Subcutaneous adipose tissue (tissue), 4 donors: Measurements from ENCODE around the gene DEK. TPM values are rescaled to one million over a fixed set of nuclear protein-coding genes. Genes with fewer than 3 reads are reported as not detected.

Experiments
- total RNA-seq, 4 donors: library from RNA; depleted of rRNA; stranded (reverse); fragments of >200 nt; gene quantifications; one replicate each; pipeline ENCODE4 v1.1.0, GENCODE V29; 2016
- TF ChIP-seq, protein P1 (sequence below): fragments of 450-650 bp; IDR thresholded peaks from one replicate; pipeline ENCODE4 v1.5.1; 2016; ENCODE audit warnings: low read depth, mild to moderate bottlenecking, control low read depth, antibody characterized with exemption, moderate library complexity

DEK gene
- total RNA-seq, 4 donors from 2014 or later, result 89.9 to 152 (median 121) TPM

DNA sequence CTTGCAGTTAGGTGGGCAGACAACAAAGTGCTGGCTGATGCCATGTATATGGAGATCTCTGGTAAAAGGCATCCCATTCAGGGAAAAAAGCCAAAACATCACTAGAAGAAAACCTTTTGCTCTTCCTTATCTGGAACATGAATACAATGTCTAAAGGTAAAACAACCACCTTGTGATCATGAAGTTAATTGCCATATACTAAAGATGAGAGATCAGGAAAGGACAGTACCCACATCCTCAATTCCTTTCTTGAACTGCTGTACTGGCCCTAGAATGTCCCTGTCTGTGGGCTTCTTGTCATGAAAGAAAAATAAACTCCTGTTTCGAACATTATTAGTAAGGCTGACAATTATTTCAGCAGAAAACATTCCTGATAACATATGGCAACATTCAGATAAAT is 19.3 kb downstream of the DEK start:
- TF ChIP-seq, protein P1, sequence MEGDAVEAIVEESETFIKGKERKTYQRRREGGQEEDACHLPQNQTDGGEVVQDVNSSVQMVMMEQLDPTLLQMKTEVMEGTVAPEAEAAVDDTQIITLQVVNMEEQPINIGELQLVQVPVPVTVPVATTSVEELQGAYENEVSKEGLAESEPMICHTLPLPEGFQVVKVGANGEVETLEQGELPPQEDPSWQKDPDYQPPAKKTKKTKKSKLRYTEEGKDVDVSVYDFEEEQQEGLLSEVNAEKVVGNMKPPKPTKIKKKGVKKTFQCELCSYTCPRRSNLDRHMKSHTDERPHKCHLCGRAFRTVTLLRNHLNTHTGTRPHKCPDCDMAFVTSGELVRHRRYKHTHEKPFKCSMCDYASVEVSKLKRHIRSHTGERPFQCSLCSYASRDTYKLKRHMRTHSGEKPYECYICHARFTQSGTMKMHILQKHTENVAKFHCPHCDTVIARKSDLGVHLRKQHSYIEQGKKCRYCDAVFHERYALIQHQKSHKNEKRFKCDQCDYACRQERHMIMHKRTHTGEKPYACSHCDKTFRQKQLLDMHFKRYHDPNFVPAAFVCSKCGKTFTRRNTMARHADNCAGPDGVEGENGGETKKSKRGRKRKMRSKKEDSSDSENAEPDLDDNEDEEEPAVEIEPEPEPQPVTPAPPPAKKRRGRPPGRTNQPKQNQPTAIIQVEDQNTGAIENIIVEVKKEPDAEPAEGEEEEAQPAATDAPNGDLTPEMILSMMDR, result no peak

DNA sequence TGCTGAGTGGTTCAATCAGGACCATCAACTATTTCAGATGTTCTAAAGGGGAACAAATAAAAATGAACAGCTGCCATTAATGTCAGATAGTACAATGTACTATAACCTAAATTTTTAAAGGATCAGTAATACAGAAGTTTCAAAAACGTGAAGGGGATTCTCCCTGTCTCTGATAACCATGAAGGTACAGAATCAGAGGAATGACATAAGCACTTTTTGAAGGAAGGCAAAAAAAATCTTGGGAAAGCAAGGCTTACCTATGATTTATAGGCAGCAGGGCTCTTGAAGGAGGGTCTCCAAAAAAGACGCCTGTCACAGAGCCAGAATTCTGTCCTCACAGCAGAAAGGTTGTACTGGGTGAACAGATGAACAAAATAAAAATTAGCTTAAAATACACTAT is 20.1 kb downstream of the DEK start:
- TF ChIP-seq, protein P1, result no peak

DNA sequence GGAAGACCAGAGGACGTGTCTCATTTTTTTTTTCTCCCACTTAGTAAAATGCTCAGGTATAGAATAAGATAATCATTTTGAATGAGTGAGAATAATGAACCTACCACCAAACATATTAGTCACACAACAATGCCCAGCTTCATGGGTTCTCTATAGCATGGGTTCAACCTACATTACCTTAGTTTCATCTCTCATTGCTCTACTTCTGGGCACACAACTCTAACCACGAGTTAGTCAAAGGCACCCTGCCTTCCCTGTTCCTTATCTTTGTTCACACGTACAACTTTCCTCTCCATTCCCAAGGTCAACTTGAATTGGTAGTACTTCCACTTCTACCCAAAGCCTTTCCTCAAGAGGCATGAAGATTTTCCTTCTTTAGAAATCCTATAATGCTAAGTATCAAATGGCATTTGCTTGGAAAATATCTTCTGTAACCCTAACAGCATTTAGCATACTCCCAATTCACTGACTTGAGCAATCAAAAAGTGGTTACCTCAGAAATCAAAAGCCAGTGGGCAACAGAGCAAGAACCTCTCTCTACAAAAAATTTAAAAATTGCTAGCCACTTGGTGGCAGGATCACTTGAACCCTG is 20.9 kb downstream of the DEK start:
- TF ChIP-seq, protein P1, result no peak

DNA sequence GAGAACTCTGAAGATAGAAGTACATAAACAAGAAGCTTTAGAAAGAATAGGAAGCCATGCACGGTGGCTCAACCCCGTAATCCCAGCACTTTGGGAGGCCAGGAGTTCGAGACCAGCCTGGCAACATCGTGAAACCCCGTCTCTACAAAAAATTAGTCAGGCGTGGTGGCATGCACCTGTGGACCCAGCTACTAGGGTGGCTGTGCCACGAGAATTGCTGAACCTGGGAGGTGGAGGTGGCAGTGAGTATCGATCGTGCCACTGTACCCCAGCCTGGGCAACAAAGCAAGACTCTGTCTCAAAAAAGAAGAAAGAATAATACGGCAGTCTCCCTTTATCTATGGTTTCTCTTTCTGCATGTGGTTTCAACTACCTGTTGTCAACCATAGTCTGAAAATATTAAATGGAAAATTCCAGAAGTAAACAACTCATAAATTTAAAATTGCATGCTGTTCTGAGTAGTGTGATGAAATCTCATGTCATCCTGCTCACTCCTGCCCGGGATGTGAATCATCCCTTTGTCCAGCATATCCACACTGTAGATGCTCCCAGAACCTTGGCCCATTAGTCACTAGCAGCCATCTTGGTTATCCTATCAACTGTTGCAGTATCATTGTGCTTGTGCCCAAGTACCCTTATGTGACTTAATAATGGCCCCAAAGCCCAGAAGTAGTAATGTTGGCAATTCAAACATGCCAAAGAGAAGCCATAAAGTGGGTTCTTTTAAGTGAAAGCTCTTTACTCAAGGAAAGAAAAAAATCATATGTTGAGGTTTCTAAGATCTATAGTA is 22.1 kb downstream of the DEK start:
- TF ChIP-seq, protein P1, result no peak

DNA sequence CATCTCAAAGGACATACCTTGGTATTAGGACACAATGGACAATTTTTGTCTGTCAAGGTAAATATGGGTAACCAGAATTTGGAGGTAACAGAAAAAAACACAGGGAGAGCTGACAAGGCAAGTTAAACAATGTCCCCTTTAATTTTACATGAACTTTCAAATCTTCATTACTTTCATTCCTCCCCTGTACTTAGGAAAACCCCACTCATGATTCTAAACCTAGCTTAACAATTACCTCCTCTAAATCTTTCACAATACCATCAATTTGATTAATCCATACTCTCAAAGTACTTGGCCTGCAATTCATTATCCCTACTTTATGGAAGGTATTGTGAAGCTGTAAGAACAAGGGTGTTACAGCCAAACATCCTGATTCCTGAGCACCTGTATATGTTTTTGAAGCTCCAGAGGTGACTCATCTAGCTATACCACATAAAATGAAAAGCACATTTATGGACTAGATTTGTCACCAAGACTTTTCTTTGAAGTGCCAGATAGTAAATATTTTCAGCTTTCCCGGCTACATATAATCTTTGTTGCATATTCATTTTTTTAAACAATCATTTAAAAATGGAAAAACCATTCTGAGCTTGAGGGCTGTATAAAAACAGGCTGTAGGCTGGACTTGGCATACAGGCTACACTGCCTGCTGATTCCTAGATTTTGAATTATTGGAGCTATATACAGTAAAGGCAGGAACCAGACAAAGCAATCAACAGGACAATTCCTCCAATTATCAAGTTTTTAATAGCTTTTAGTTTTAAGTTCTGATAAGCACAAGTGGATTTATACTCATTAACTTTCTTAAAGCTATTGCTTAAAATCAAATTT is 22.9 kb downstream of the DEK start:
- TF ChIP-seq, protein P1, result no peak

DNA sequence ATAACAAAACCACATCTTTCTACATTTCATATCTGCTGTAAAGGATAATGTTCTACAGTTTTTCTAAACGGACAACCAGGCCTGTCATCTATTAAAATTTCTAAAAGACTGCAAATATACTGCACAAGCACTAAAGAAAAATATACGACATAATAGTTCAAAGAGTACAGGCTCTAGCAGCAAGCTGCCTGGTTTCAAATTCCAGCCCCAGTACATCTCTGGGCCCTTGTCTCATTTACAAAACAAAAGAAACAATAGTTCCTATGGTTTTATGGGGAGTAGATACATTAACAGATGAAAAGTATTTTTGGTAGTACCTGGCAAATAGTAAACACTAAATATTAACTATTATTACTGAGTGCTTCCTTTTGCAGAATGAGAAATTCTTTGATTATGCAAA is 24.1 kb downstream of the DEK start:
- TF ChIP-seq, protein P1, result no peak

DNA sequence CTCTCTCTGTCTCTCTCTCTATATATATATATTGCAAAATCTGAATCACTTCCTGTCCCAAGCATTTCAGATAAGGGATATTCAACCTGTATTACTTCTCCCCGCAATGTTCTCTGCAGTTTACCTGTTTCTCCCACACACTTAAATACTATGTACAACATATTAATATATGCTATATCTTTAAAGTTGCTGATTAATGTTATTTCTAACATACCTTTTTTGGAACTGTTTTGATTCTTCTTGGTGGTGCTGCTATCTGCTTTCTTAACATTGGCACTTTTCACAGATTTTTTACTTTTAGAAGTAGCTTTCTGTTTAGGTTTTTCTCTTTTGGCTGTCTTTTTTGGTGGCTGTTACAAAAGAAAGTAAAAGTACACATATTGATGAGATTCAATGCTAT is 27.2 kb downstream of the DEK start:
- TF ChIP-seq, protein P1, result no peak
